ENCODE measurements around the gene ITIH3.

ITIH3 gene

GRCh38 chr3:52779837-52780585, 14.6 kb upstream of the ITIH3 start:
- no peak for DNase-seq

- no peak for DNase-seq
Measured at GRCh38 chr3:52781741-52782140, 12.9 kb upstream of the ITIH3 start.

- DNase-seq = no peak
Measured at GRCh38 chr3:52782412-52783210, 12.0 kb upstream of the ITIH3 start.

- DNase-seq = no peak
Measured at GRCh38 chr3:52783211-52783555, 11.4 kb upstream of the ITIH3 start.

- no peak for DNase-seq
Measured at GRCh38 chr3:52784021-52784621, 10.5 kb upstream of the ITIH3 start.

GRCh38 chr3:52784931-52785590, 9.5 kb upstream of the ITIH3 start:
- no peak for DNase-seq

- DNase-seq = no peak
Measured at GRCh38 chr3:52786330-52787215, 8.0 kb upstream of the ITIH3 start.

- DNase-seq = no peak
Measured at GRCh38 chr3:52787246-52787645, 7.3 kb upstream of the ITIH3 start.

GRCh38 chr3:52787672-52788625, 6.6 kb upstream of the ITIH3 start:
- DNase-seq = no peak

- no peak for DNase-seq
Measured at GRCh38 chr3:52788890-52789745, 5.5 kb upstream of the ITIH3 start.

GRCh38 chr3:52789746-52790040, 4.9 kb upstream of the ITIH3 start:
- no peak for DNase-seq

GRCh38 chr3:52790337-52790736, 4.3 kb upstream of the ITIH3 start:
- DNase-seq = no peak

- DNase-seq = no peak
Measured at GRCh38 chr3:52790741-52791140, 3.9 kb upstream of the ITIH3 start.

- DNase-seq = no peak
Measured at GRCh38 chr3:52791366-52791765, 3.2 kb upstream of the ITIH3 start.

- no peak for DNase-seq
Measured at GRCh38 chr3:52791928-52792327, 2.7 kb upstream of the ITIH3 start.

- no peak for DNase-seq
Measured at GRCh38 chr3:52792413-52792812, 2.2 kb upstream of the ITIH3 start.

GRCh38 chr3:52792961-52793695, 1.5 kb upstream of the ITIH3 start:
- DNase-seq = no peak

GRCh38 chr3:52793702-52794611, 639 bp upstream of the ITIH3 start:
- no peak for DNase-seq

All from T1000 (cell line).